Stimulated activated CD4-positive, alpha-beta T cell treated with anti-CD3 and anti-CD28 coated beads, Interleukin-1b, Interleukin-23, amount 100 ng/mL, for 1 hour (primary cell): Measurements from ENCODE around the gene TMEM205.

Experiments
- DNase-seq, 2 donors: peaks; one replicate each; pipeline ENCODE4 v3.0.0-alpha.2; 2020; ENCODE audit warnings: low read depth in 2 of 2

Gene TMEM205

GRCh38 chr19:11299946-11300810 lies 45.9 kb downstream of the TMEM205 start:
- DNase-seq = no peak

GRCh38 chr19:11296264-11296663 lies 49.8 kb downstream of the TMEM205 start:
- DNase-seq = no peak

DNA sequence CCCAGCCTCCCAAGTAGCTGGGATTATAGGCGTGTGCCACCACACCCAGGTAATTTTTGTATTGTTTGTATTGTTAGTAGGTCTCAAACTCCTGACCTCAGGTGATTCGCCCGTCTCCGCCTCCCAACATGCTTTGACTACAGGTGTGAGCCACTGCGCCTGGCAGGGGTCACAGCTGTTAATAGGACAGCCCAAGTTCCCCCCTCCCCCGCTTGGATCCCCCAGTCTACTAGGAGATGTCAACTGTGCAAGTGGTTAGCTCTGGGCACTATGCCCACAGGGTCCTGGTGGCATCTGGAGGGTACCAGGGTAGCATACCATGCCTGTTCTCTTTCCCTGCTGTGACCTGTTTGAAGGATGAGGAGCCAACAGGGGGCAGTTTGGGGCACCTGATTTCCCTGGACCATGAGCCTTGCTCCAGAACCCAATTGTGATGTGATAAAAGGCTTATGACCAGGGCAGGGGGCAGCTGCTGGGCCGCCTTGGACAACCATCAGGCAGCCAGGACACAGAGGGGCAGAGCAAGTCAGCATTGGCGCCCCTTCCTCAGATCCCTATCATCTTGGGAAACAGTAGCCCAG lies 50.3 kb downstream of the TMEM205 start, which contains the start of gene TSPAN16:
TSPAN16 (plus strand) TSS at position 496 of the 581 bp plus-strand sequence. CDS start 138 bp downstream, outside the sequence.
- DNase-seq = no peak

- DNase-seq = no peak
These were observed 50.9 kb downstream of the TMEM205 start for GRCh38 chr19:11295180-11295579.

GRCh38 chr19:11293433-11294389 lies 52.4 kb downstream of the TMEM205 start:
- DNase-seq = peak; percentile 55 to 69
